Measurements from ENCODE around the gene ADCY2.

The ADCY2 gene

GRCh38 chr5:7393921-7394799, 1.8 kb upstream of the ADCY2 start:
- H4K20me1 ChIP-seq = no peaks in the 10 kb centered on the region
- H3K9ac ChIP-seq = no peak overlapping the region
- no peak for TF ChIP-seq Cebpa-rat (IDR thresholded peaks at IDR 0.05)
- H3K9me3 ChIP-seq (replicated peaks in 1 of 11) = peaks cover 15 to 28% (median 20%) of the 10 kb centered on the region in 11 experiments
- no peak overlapping the region for H3K4me2 ChIP-seq
- no peaks in the 10 kb centered on the region for H3K36me3 ChIP-seq
- H3K4me3 ChIP-seq = no peak overlapping the region
- no peaks in the 10 kb centered on the region for H3K27me3 ChIP-seq
- no peak overlapping the region for H3K27ac ChIP-seq
- peaks cover 0 to 10% (median 0%) of the 10 kb centered on the region in 10 experiments; a peak in 1 of 20 replicates for H3K4me1 ChIP-seq

GRCh38 chr5:7394889-7395431, 978 bp upstream of the ADCY2 start:
- no peak overlapping the region for H3K4me2 ChIP-seq
- H3K9me3 ChIP-seq (replicated peaks in 1 of 11) = peaks cover 15 to 28% (median 20%) of the 10 kb centered on the region in 11 experiments
- no peak for TF ChIP-seq Cebpa-rat (IDR thresholded peaks at IDR 0.05)
- H3K4me1 ChIP-seq = peaks cover 0 to 10% (median 0%) of the 10 kb centered on the region in 10 experiments; a peak in 1 of 20 replicates
- H3K4me3 ChIP-seq = no peak overlapping the region
- H3K36me3 ChIP-seq = no peaks in the 10 kb centered on the region
- H3K27ac ChIP-seq = no peak overlapping the region
- no peaks in the 10 kb centered on the region for H3K27me3 ChIP-seq
- no peak overlapping the region for H3K9ac ChIP-seq
- H4K20me1 ChIP-seq = no peaks in the 10 kb centered on the region

GRCh38 chr5:7395432-7395946, 449 bp upstream of the ADCY2 start:
- no peak overlapping the region for H3K27ac ChIP-seq
- no peak overlapping the region for H3K4me2 ChIP-seq
- TF ChIP-seq Cebpa-rat (IDR thresholded peaks at IDR 0.05) = no peak
- no peak overlapping the region for H3K4me3 ChIP-seq
- no peaks in the 10 kb centered on the region for H4K20me1 ChIP-seq
- no peak overlapping the region for H3K9ac ChIP-seq
- no peaks in the 10 kb centered on the region for H3K27me3 ChIP-seq
- H3K4me1 ChIP-seq = peaks cover 0 to 10% (median 0%) of the 10 kb centered on the region in 10 experiments; a peak in 1 of 20 replicates
- H3K9me3 ChIP-seq (replicated peaks in 1 of 11) = peaks cover 15 to 28% (median 20%) of the 10 kb centered on the region in 11 experiments
- H3K36me3 ChIP-seq = no peaks in the 10 kb centered on the region

- H4K20me1 ChIP-seq = no peaks in the 10 kb centered on the region
- no peak overlapping the region for H3K4me3 ChIP-seq
- no peak overlapping the region for H3K4me2 ChIP-seq
- no peaks in the 10 kb centered on the region for H3K27me3 ChIP-seq
- H3K9me3 ChIP-seq (replicated peaks in 1 of 11) = peaks cover 15 to 28% (median 20%) of the 10 kb centered on the region in 11 experiments
- H3K36me3 ChIP-seq = no peaks in the 10 kb centered on the region
- H3K4me1 ChIP-seq = peaks cover 0 to 10% (median 0%) of the 10 kb centered on the region in 10 experiments; a peak in 1 of 20 replicates
- no peak for TF ChIP-seq Cebpa-rat (IDR thresholded peaks at IDR 0.05)
- no peak overlapping the region for H3K27ac ChIP-seq
- no peak overlapping the region for H3K9ac ChIP-seq
These were observed 946 bp downstream of the ADCY2 start for GRCh38 chr5:7396713-7397454.

- no peaks in the 10 kb centered on the region for H3K27me3 ChIP-seq
- no peak for TF ChIP-seq Cebpa-rat (IDR thresholded peaks at IDR 0.05)
- no peak overlapping the region for H3K9ac ChIP-seq
- no peak overlapping the region for H3K4me3 ChIP-seq
- no peak overlapping the region for H3K27ac ChIP-seq
- no peaks in the 10 kb centered on the region for H3K36me3 ChIP-seq
- peaks cover 0 to 4% (median 0%) of the 10 kb centered on the region in 10 experiments; a peak in 1 of 20 replicates for H3K4me1 ChIP-seq
- no peaks in the 10 kb centered on the region for H4K20me1 ChIP-seq
- no peak overlapping the region for H3K4me2 ChIP-seq
- peaks cover 15 to 28% (median 20%) of the 10 kb centered on the region in 11 experiments for H3K9me3 ChIP-seq (replicated peaks in 1 of 11)
These were observed 2.0 kb downstream of the ADCY2 start for GRCh38 chr5:7397937-7398336.

GRCh38 chr5:7398596-7399280, 2.8 kb downstream of the ADCY2 start:
- Histone ChIP-seq H3K9ac (no peak overlapping the region), H3K4me3 (no peak overlapping the region), H3K9me3 (replicated peaks in 1 of 11) (peaks cover 15 to 28% (median 20%) of the 10 kb centered on the region in 11 experiments)

GRCh38 chr5:7405277-7405676, 9.3 kb downstream of the ADCY2 start:
- Histone ChIP-seq H3K27ac (no peak overlapping the region), H3K4me2 (no peak overlapping the region), H4K20me1 (no peaks in the 10 kb centered on the region), H3K4me1 (no peaks in the 10 kb centered on the region), H3K9me3 (replicated peaks in 1 of 11) (peaks cover 0 to 25% (median 0%) of the 10 kb centered on the region in 11 experiments; a peak in 8 of 22 replicates), H3K27me3 (no peaks in the 10 kb centered on the region), H3K4me3 (no peak overlapping the region), H3K36me3 (no peaks in the 10 kb centered on the region), H3K9ac (no peak overlapping the region)
- TF ChIP-seq Cebpa-rat (IDR thresholded peaks at IDR 0.05) = no peak

More at GRCh38 chr5:7398596-7399280, 2.8 kb downstream of the ADCY2 start:
- Histone ChIP-seq H3K36me3 (no peaks in the 10 kb centered on the region), H3K4me1 (no peaks in the 10 kb centered on the region), H3K27ac (no peak overlapping the region), H3K27me3 (no peaks in the 10 kb centered on the region), H4K20me1 (no peaks in the 10 kb centered on the region), H3K4me2 (no peak overlapping the region)
- TF ChIP-seq Cebpa-rat (IDR thresholded peaks at IDR 0.05) = no peak

- H3K4me1 ChIP-seq = peaks cover 0 to 6% (median 0%) of the 10 kb centered on the region in 10 experiments; a peak in 2 of 20 replicates
- no peaks in the 10 kb centered on the region for H3K36me3 ChIP-seq
- H3K27me3 ChIP-seq = no peaks in the 10 kb centered on the region
- H3K4me3 ChIP-seq = no peak overlapping the region
- peaks cover 0 to 22% (median 0%) of the 10 kb centered on the region in 11 experiments; a peak in 8 of 22 replicates for H3K9me3 ChIP-seq (replicated peaks in 1 of 11)
- TF ChIP-seq Cebpa-rat (IDR thresholded peaks at IDR 0.05) = no peak
- no peaks in the 10 kb centered on the region for H4K20me1 ChIP-seq
- H3K4me2 ChIP-seq = no peak overlapping the region
- H3K27ac ChIP-seq = no peak overlapping the region
- H3K9ac ChIP-seq = no peak overlapping the region
These were observed 15.1 kb downstream of the ADCY2 start for GRCh38 chr5:7410936-7411511.
